ENCODE data around the gene NUDT22. TPM values are rescaled to one million over a fixed set of nuclear protein-coding genes. Genes with fewer than 3 reads are reported as not detected.

Gene NUDT22
- total RNA-seq, 2 donors from 2014 or later, result 58.8 to 82.0 TPM

Other genes starting within 250 kb of the NUDT22 start
- 10 to 100 TPM; 44.4 to 47.8 TPM for gene OTUB1, start 239.8 kb upstream of the NUDT22 start, total RNA-seq
- 1 to 10 TPM; 1.3 to 1.6 TPM for gene FLRT1, start 190.3 kb upstream of the NUDT22 start, total RNA-seq
- 10 to 100 TPM; 37.9 to 48.0 TPM for gene MACROD1, start 60.2 kb upstream of the NUDT22 start, total RNA-seq
- 100 to 1,000 TPM; 102 to 125 TPM for gene STIP1, start 40.1 kb upstream of the NUDT22 start, total RNA-seq
- gene FERMT3, start 19.6 kb upstream of the NUDT22 start, total RNA-seq, result 10 to 100 TPM; 23.8 to 25.8 TPM
- 10 to 100 TPM; 59.6 to 61.2 TPM for gene TRPT1, start 88 bp upstream of the NUDT22 start, total RNA-seq
- 10 to 100 TPM; 49.2 to 49.3 TPM for gene DNAJC4, start 4.3 kb downstream of the NUDT22 start, total RNA-seq
- 100 to 1,000 TPM; 276 to 310 TPM for gene VEGFB, start 8.3 kb downstream of the NUDT22 start, total RNA-seq
- 10 to 100 TPM; 63.9 to 66.9 TPM for gene FKBP2, start 14.8 kb downstream of the NUDT22 start, total RNA-seq
- 100 to 1,000 TPM; 122 to 135 TPM for gene PPP1R14B, start 20.7 kb downstream of the NUDT22 start, total RNA-seq
- 10 to 100 TPM; 13.6 to 14.4 TPM for gene PLCB3, start 25.3 kb downstream of the NUDT22 start, total RNA-seq
- gene BAD, start 58.4 kb downstream of the NUDT22 start, total RNA-seq, result 10 to 100 TPM; 68.9 to 96.3 TPM
- 10 to 100 TPM; 31.6 to 32.6 TPM for gene GPR137, start 59.6 kb downstream of the NUDT22 start, total RNA-seq
- gene KCNK4, start 65.0 kb downstream of the NUDT22 start, total RNA-seq, result under 1 TPM in 1 of 2 donors, not detected in 1; 0.13 TPM
- under 1 TPM in 1 of 2 donors, not detected in 1; 0.32 TPM for gene CATSPERZ, start 74.1 kb downstream of the NUDT22 start, total RNA-seq
- 100 to 1,000 TPM; 147 to 150 TPM for gene ESRRA, start 79.2 kb downstream of the NUDT22 start, total RNA-seq
- 100 to 1,000 TPM in 1 of 2 donors, 10 to 100 TPM in 1; 94.1 to 101 TPM for gene TRMT112, start 91.3 kb downstream of the NUDT22 start, total RNA-seq
- gene PRDX5, start 91.8 kb downstream of the NUDT22 start, total RNA-seq, result 100 to 1,000 TPM; 264 to 298 TPM
- 10 to 100 TPM in 1 of 2 donors, 1 to 10 TPM in 1; 9.2 to 10.6 TPM for gene CCDC88B, start 113.9 kb downstream of the NUDT22 start, total RNA-seq
- 10 to 100 TPM; 18.1 to 20.1 TPM for gene RPS6KA4, start 132.9 kb downstream of the NUDT22 start, total RNA-seq